HG02610 (cell line): ENCODE measurements around the gene AADACL3.
"Not testable (repeated sequence)": the region's sequence is repeated elsewhere in the genome, so short reads cannot be mapped to it uniquely, and the experiment has no call there.

Experiments used
- ATAC-seq: cut with Tn5 transposase; IDR thresholded peaks from one replicate; pipeline ENCODE4 v1.9.1; 2021; ENCODE audit warnings: mild to moderate bottlenecking, moderate library complexity; ENCODE audit not compliant: unreplicated experiment

The AADACL3 gene

GRCh38 chr1:12713651-12714050 is 2.3 kb upstream of the AADACL3 start:
- ATAC-seq = not testable (repeated sequence)

- no peak for ATAC-seq
Measured at GRCh38 chr1:12714710-12715475, 1.0 kb upstream of the AADACL3 start.

- no peak for ATAC-seq
Measured at GRCh38 chr1:12717301-12717838, 1.5 kb downstream of the AADACL3 start.

DNA sequence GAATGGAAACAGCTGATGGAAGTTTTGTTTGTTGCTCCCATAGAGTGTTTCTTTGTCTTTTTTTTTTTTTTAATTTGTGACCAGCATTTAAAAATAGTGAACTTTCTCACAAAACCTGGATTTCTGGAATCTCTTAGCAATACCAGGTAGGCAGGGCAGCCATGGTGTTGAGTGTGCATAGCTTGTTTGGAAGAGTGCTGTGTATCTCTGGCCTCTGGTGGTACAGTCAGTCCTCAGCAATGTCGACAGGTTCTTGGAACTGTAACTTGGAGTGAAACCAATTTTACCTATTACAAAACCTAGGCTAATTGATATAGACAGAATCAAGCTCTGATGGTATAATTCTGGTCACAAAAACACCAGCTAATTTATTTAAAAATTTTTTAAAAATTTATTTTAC is 6.7 kb downstream of the AADACL3 start:
- no peak for ATAC-seq

DNA sequence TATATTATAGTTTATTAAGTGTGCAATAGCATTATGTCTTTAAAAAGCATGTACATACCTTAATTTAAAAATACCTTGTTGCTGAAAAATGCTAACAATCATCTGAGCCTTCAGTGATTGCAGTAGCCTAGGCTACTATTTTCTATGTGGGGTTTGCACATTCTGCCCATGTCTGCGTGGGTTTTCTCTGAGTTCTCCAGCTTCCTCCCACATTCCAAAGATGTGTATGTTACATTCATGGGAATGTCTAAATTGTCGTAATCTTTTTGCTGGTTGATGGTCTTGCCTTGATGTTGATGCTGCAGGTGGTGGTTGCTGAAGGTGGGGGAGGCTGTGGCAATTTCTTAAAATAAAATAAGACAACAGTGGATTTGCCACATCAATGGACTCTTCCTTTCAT is 12.5 kb downstream of the AADACL3 start:
- ATAC-seq = no peak

GRCh38 chr1:12730156-12730555 is 14.2 kb downstream of the AADACL3 start:
- no peak for ATAC-seq

GRCh38 chr1:12731084-12731483 is 15.2 kb downstream of the AADACL3 start:
- not testable (repeated sequence) for ATAC-seq

DNA sequence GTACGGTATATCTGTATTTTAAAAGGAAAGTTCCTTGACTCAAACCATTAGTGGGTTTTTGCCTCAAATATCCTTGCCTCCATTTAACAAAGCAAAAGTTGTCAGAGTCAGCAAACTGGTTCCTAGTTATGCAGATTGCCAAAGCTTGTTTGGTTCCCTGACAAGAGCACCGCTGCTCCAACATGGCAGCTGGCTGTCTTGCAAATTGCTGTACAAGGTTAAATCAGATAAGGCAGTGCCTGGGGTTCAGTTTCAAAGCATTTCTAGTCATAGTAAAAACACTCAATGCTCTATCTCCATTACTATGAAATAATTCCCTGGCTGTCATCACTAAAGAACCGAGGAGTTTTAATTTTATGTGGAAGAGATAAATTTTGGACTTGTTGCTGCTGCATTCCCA is 18.7 kb downstream of the AADACL3 start:
- ATAC-seq = no peak

DNA sequence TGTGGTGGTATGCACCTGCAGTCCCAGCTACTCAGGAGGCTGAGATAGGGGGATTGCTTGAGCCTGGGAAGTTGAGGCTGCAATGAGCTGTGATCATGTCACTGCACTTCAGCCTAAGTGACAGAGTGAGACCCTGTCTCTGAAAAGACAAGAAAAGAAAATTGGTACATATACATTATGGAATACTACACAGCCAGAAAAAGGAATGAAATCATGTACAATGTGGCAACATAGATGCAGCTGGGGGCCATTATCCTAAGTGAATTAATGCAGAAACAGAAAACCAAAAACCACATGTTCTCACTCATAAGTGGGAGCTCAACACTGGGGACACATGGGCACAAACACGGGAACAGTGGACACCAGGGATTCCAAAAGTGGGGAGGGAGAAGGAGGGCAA is 23.0 kb downstream of the AADACL3 start:
- ATAC-seq = no peak

GRCh38 chr1:12739613-12740012 is 23.7 kb downstream of the AADACL3 start:
- ATAC-seq = no peak

- no peak for ATAC-seq
Measured at GRCh38 chr1:12741946-12742345, 26.0 kb downstream of the AADACL3 start.

DNA sequence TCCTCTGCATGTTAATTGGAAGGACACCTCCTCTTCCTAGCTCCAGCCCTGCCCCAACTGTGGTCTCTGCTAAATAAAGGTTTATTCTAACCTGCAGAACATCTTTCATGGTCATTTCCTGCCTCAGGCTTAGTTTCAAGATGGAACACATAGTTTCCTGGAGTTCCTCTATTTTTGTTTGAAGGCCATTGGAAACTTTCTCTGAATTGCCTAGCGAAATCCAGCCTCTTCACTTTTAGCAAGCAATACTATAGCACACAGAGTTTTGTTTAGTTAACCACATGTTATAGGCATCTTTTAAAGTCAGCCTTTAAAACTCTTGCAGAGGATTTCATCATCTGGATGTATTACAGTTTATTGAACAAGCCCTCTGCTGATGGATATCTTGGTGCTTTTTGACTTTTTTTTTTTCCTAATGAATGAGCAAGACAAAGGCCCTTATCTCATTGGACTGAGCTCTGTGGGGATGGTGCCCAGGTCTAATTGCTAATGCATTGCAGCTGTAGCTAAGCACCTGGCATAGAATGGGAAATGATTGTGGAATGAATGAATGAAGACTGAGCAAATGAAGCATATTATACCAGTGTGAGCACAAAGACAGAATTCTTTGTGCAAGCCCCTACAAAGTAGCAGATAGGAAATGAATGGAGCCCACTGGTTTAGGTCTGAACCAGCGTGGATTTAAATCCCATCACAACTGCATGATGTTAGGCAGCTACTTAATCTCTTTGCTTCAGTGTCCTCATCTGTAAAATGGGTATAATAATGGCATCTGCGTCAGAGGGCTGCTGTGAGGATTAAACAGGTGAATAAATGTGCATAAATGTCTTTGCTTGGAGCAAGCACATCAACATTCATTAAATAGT is 29.4 kb downstream of the AADACL3 start:
- ATAC-seq = no peak

DNA sequence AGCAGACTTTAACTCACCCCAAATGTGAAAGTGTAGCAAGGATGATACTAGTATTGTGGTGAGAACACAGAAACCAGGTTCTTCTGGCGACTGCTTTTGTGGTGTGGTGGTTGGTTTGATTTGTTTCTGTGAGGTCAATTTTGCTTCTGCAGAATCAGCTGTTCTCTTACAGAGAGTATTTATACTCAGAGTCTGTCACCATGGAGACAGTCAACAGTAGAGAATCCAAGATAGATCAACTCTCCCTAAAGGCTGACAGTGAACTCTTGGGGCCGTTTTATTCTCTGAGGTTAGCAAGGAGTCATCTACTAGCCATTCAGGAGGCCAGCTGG is 30.0 kb downstream of the AADACL3 start, which contains the start of gene CFAP107:
Gene CFAP107 (plus strand): TSS at position 209 of the 332 bp plus-strand sequence. CDS start 231 bp downstream, outside the sequence.
- no peak for ATAC-seq

GRCh38 chr1:12748778-12749355 is 33.0 kb downstream of the AADACL3 start:
- no peak for ATAC-seq

DNA sequence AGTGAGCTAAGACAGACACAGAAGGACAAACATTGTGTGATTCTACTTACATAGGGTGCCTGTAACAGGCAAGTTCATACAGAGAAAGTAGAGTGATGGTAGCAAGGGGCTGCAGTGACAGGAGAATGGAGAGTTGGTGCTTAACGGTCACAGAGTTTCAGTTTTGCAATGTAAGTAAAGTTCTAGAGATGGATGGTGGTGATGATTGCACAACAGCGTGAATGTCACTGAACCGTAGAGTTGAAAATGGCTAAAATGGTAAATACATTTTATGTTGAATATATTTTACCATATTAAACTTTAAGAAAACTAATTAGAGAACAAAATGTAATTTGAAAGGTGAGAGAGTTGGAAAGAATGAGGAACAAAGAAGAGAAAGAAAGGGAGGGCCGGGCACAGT is 38.8 kb downstream of the AADACL3 start:
- no peak for ATAC-seq

GRCh38 chr1:12756273-12756672 is 40.4 kb downstream of the AADACL3 start:
- ATAC-seq = no peak

DNA sequence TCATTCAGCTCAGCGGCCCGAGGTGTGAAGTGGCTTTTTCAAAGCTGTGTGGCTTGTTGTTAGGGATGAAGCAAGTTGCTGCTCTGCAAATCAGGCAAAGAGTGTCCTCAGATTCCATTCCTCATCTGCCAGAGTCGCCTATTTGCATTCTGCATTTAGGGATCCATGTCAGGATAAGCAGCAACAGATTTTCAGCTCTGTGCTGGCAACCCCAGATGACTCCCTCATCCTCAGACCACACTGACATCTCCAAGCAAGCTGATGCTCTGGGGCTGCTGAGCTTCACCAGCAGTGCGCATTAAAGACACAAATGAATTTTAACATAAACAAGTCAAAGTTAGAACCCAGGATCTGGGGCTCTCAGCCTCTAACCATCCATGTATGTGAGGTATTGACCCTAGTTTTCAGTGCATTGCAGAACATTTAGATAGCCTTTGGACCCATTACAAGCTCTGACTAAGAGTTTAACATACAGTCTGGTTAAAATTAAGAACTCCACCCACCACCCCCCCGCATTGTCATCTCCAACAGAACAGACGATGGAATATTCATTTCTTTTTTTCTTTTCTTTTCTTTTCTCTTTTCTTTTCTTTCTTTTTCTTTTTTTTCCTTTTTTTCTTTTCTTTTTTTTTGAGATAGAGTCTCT is 41.0 kb downstream of the AADACL3 start:
- no peak for ATAC-seq

DNA sequence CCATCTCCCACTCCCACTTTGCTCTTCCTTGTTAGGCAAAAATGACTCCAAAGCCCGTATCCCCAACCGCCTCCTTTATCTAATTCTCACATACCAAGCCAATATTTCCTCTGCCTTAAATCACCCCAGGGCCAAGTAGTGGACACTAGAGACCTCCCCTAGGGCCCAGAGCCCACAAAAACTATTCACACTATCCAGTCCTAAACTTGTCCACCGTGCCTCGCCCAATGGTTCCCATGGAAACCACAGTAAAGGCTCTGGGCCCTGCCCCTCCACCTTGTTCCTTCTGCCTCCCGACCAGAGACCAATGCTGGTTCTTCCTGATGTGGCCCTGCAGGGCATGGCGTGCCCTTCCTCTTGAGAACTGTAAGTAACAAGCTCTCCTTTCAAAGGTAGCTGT is 41.9 kb downstream of the AADACL3 start:
- no peak for ATAC-seq

DNA sequence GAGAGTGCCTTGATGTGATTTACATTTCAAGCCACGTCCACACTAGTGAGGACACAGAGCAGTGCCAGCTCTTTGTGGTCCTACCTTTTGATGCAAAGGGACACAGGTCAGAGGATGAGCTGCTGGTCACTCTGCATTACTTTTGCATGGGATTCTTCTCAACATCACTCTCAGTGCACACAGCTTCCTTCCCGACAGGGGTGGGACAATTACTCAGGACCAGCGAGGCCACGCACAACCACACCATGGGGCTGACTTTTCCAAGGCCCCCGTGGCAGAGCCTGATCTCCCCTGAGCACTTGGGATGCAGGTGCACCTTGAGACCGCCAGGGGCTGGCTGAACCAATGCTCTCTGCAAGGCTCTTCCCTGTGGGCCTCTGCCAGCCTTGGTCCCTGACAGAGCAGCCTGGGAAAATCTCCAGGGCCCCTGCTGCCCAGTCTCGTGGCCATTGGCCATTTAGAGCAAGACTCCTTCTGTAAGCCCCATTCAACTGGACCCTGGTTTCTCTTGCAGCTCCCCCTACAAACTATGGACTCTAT is 44.4 kb downstream of the AADACL3 start:
- no peak for ATAC-seq

GRCh38 chr1:12761781-12762180 is 45.9 kb downstream of the AADACL3 start:
- ATAC-seq = no peak

DNA sequence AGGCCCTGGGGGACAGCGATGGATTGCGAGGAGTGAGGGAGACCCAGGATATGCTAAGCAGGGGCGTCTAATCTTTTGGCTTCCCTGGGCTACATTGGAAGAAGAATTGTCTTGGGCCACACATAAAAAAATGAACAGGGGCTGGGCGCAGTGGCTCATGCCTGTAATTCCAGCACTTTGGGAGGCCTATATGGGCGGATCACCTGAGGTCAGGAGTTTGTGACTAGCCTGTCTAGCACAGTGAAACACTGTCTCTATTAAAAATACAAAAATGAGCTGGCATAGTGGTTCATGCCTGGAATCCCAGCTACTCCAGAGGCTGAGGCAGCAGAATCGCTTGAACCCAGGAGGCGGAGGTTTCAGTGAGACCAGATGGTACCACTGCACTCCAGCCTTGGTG is 46.9 kb downstream of the AADACL3 start:
- ATAC-seq = no peak
